K562 (cell line): Measurements from ENCODE around the gene EPHB1. TPM values are rescaled to one million over a fixed set of nuclear protein-coding genes. Genes with fewer than 3 reads are reported as not detected.

Experiments
- ATAC-seq: fragments of 200-7000 bp; cut with Tn5 transposase; 3 replicates; pipeline ENCODE4 v1.9.1; 2020; ENCODE audit warnings: moderate library complexity
- BruUV-seq: library from RNA; stranded (reverse); fragments of 400-500 nt; replicated peaks from 2 replicates; lab custom pipeline; 2021; lab: Mats Ljungman, UMichigan
- CTCF ChIA-PET: fragments of 300-600 bp; formaldehyde crosslinking; extraction: SDS; loops from one replicate; lab custom pipeline; 2021; ENCODE audit warnings: low intra/inter-chr PET ratio; lab: Yijun Ruan, JAX
- POLR2A ChIA-PET: fragments of 300-600, 350-650 bp; sonication (Branson Sonifier 250); formaldehyde crosslinking; extraction: SDS; loops from one replicate; lab custom pipeline; 2021; ENCODE audit warnings: antibody characterized with exemption, inconsistent platforms; lab: Yijun Ruan, JAX
- DNase-seq, 4 experiments: peaks; one replicate each; pipeline versions ENCODE4 v3.0.0 to v3.0.0-alpha.2; 2011 to 2018; ENCODE audit warnings: low spot score in 3 of 4, mixed read lengths in 3 of 4; ENCODE audit errors: extremely low read depth in 1 of 4
- FAIRE-seq: peaks from 2 replicates; lab custom pipeline; 2011; peaks lifted over from hg19 to GRCh38; lab: Jason Lieb, UNC
- H2AFZ ChIP-seq: 2 replicates; pipeline ENCODE4 v1.6.0; 2011; ENCODE audit warnings: low read depth, low read length, control low read depth, inconsistent platforms
- H3K27ac ChIP-seq: fragments of 200-600 bp; 3 replicates; pipeline ENCODE4 v1.8.0; 2011; ENCODE audit warnings: low read depth, mild to moderate bottlenecking, control low read depth, inconsistent platforms, low read length, moderate library complexity, mixed read lengths; ENCODE audit errors: extremely low read depth
- H3K27me3 ChIP-seq, 2 experiments: fragments of 300-600 bp in 1 of 2; 2 replicates in 1 of 2; 3 replicates in 1 of 2; pipeline versions ENCODE4 v1.6.0 to v1.8.0; 2011; ENCODE audit warnings: inconsistent platforms in 2 of 2, low read length in 2 of 2, mild to moderate bottlenecking in 1 of 2, mixed read lengths in 1 of 2, moderate library complexity in 1 of 2; ENCODE audit not compliant: control insufficient read depth in 2 of 2, insufficient read depth in 2 of 2
- H3K36me3 ChIP-seq: fragments of 300-600 bp; 3 replicates; pipeline ENCODE4 v1.8.0; 2011; ENCODE audit warnings: mild to moderate bottlenecking, low read length, inconsistent platforms; ENCODE audit not compliant: control insufficient read depth, insufficient read depth
- H3K4me1 ChIP-seq, 2 experiments: fragments of 200-600 bp in 1 of 2; replicated peaks in 1 of 2; 2 replicates in 1 of 2; 3 replicates in 1 of 2; pipeline versions ENCODE4 v1.5.1 to v1.8.0; 2011; ENCODE audit warnings: inconsistent platforms in 2 of 2, low read length in 2 of 2, mild to moderate bottlenecking in 1 of 2, mixed read lengths in 1 of 2, moderate library complexity in 1 of 2; ENCODE audit not compliant: control insufficient read depth in 2 of 2, insufficient read depth in 2 of 2
- H3K4me2 ChIP-seq: 2 replicates; pipeline ENCODE4 v1.6.1; 2011; ENCODE audit warnings: low read length, control low read depth, inconsistent platforms, mixed read lengths; ENCODE audit not compliant: insufficient read depth
- H3K4me3 ChIP-seq: fragments of 200-600 bp; sonication (generic), shearing (Covaris generic); 2 replicates; pipeline ENCODE4 v1.5.1; 2016; ENCODE audit warnings: control low read depth, inconsistent platforms
- H3K79me2 ChIP-seq: fragments of 200-600 bp; 3 replicates; pipeline ENCODE4 v1.8.0; 2011; ENCODE audit warnings: low read length, inconsistent platforms; ENCODE audit not compliant: control insufficient read depth, insufficient read depth
- H3K9ac ChIP-seq, 2 experiments: 2 replicates each; pipeline versions ENCODE4 v1.6.0 to v1.6.1; 2011; ENCODE audit warnings: low read depth in 2 of 2, low read length in 2 of 2, control low read depth in 1 of 2, inconsistent platforms in 1 of 2, mild to moderate bottlenecking in 1 of 2, mixed read lengths in 1 of 2; ENCODE audit not compliant: insufficient read depth in 1 of 2
- H3K9me1 ChIP-seq: one replicate; pipeline ENCODE4 v1.6.0; 2011; ENCODE audit warnings: inconsistent platforms, mild to moderate bottlenecking, low read length, moderate library complexity; ENCODE audit not compliant: control insufficient read depth, insufficient read depth
- H3K9me3 ChIP-seq: replicated peaks from 2 replicates; pipeline ENCODE4 v1.5.1; 2011; ENCODE audit warnings: low read depth, low read length, inconsistent platforms; ENCODE audit not compliant: control insufficient read depth, insufficient read depth
- H4K20me1 ChIP-seq: replicated peaks from 2 replicates; pipeline ENCODE4 v1.6.1; 2011; ENCODE audit warnings: low read length, inconsistent platforms, mixed read lengths; ENCODE audit not compliant: control insufficient read depth, insufficient read depth
- IRF2 ChIP-seq: sonication (generic); formaldehyde crosslinking; IDR thresholded peaks from 2 replicates; pipeline ENCODE4 v1.8.1; 2022; ENCODE audit warnings: mild to moderate bottlenecking, missing genetic modification reagents
- NFIC ChIP-seq: fragments of 450-650 bp; IDR thresholded peaks from 2 replicates; pipeline ENCODE4 v1.6.1; 2017; ENCODE audit warnings: mild to moderate bottlenecking, inconsistent platforms
- YBX1 ChIP-seq: fragments of 450-650 bp; IDR thresholded peaks from 2 replicates; pipeline ENCODE4 v1.7.1; 2016; ENCODE audit warnings: mild to moderate bottlenecking
- ZNF23 ChIP-seq: fragments of 250-450 bp; sonication (Bioruptor Pico); IDR thresholded peaks from 2 replicates; pipeline ENCODE4 v1.4.0; 2020; ENCODE audit warnings: mild to moderate bottlenecking
- ZNF436 ChIP-seq: fragments of 250-450, 450-650 bp; sonication (Bioruptor Pico); formaldehyde crosslinking; IDR thresholded peaks from 2 replicates; pipeline ENCODE4 v1.7.0; 2020; ENCODE audit warnings: mild to moderate bottlenecking
- WGBS: fragments of 100-300 bp; shearing (Covaris generic); methylation state at CpG from one replicate; pipeline ENCODE4 v1.1.6; 2016; ENCODE audit warnings: low coverage, mixed read lengths; ENCODE audit not compliant: insufficient coverage; ENCODE audit errors: missing lambda C conversion rate; 5-methylcytosine and 5-hydroxymethylcytosine counted together
- in situ Hi-C: fragments of 300-500 bp; cut with MboI; formaldehyde crosslinking; loops from 4 replicates; pipeline ENCODE4 v1.15.0; 2018; ENCODE audit warnings: inconsistent platforms, mixed read lengths
- intact Hi-C: fragments of 100-400 bp; cut with micrococcal nuclease; formaldehyde crosslinking; loops from 2 replicates; pipeline ENCODE4 v1.14.2; 2022
- polyA plus RNA-seq, 8 experiments: library from polyadenylated mRNA; depleted of rRNA in 4 of 8; stranded (reverse) in 5 of 8; unstranded in 3 of 8; fragments of >200 nt; fragmentation: Nextera tagmentation in 2 of 8; fragmentation: Illumina TruSeq in 1 of 8; extraction: Ambion mirVana in 2 of 8; extraction: Trizol in 1 of 8; gene quantifications; 2 replicates each; pipeline versions ENCODE4 v1.2.1 to v1.2.3, GENCODE V29; 2011 to 2014; ENCODE audit warnings: inconsistent platforms in 1 of 8, missing spikeins in 1 of 8
- total RNA-seq, 7 experiments: library from RNA; depleted of rRNA in 6 of 7; stranded (reverse); fragments of >200 nt in 6 of 7; fragmentation: Illumina TruSeq in 2 of 7; extraction: Trizol in 2 of 7; gene quantifications; 2 replicates each; pipeline versions ENCODE4 v1.2.1 to v1.2.3, GENCODE V29; 2011 to 2021; ENCODE audit warnings: low replicate concordance in 1 of 7
- TF ChIP-seq, protein P1 (sequence below): fragments of 200-800 bp; sonication (Bioruptor generic); IDR thresholded peaks from 2 replicates; pipeline ENCODE4 v1.6.1; 2016; ENCODE audit warnings: missing genetic modification characterization, missing compliant biosample characterization
- TF ChIP-seq, protein P2 (sequence below): fragments of 250-450 bp; sonication (Bioruptor Pico); IDR thresholded peaks from 2 replicates; pipeline ENCODE4 v1.4.0; 2020; ENCODE audit warnings: mild to moderate bottlenecking, moderate library complexity, borderline replicate concordance

The EPHB1 gene
- total and polyA plus RNA-seq, 9 of the 15 experiments (the other 6 are each of a cell fraction or from before 2014, with no cell fraction given), result 0.29 TPM; not detected in 8

DNA sequence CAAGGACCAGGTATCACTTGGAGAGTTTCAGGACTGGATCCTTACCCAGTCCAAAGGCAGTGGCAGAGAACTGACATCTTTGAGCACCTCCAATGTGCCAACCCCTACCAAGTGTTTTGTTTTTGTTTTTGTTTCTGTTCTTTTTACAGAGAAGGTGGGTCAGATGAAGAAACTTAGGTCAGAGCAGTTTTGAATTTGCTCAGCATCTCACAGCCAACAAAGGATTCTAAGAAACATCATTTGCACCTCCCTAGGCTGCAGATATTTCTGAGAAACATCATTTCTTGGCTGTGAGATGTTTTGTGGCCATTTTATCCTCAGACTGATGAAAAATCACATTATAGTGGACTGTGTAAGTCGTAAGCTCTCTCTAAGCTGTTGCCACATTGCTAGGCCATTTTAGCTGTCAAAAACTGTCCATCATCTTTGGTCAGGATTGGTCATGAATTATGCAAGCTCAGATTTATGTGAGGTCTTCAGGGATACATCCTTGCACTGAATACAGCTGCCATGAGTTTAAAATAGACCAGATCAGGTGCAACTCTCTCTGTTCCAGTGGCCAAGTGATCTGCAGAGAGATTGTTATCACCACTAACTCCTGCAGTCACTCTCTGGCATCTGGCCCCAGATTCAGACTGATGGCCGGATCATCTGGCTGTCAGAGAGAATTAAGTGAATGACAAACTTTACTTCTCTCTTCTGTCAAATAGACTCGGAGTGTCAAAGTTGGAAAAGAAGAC is 341.5 kb downstream of the EPHB1 start:
- ATAC-seq (no peak), DNase-seq (no peak), FAIRE-seq (no peak)
- Histone ChIP-seq H3K36me3 (no peaks in the 10 kb centered on the region), H4K20me1 (no peaks in the 10 kb centered on the region; the same call in 1 of the 2 replicates), H3K27ac (no peak overlapping the region), H3K9ac (no peak overlapping the region), H3K4me2 (no peak overlapping the region), H2AFZ (no peak overlapping the region), H3K79me2 (no peaks in the 10 kb centered on the region), H3K4me3 (no peak overlapping the region), H3K4me1 (no peaks in the 10 kb centered on the region), H3K9me3 (no peaks in the 10 kb centered on the region), H3K9me1 (no peaks in the 10 kb centered on the region), H3K27me3 (peaks cover 0 to 8% of the 10 kb centered on the region in 2 experiments; a peak in 2 of 5 replicates)
- intact Hi-C loops, result no loop called here
- BruUV-seq, result no TSS peak
- no peak for TF ChIP-seq IRF2 (CRISPR knock-in tag)
- TF ChIP-seq, protein P1, sequence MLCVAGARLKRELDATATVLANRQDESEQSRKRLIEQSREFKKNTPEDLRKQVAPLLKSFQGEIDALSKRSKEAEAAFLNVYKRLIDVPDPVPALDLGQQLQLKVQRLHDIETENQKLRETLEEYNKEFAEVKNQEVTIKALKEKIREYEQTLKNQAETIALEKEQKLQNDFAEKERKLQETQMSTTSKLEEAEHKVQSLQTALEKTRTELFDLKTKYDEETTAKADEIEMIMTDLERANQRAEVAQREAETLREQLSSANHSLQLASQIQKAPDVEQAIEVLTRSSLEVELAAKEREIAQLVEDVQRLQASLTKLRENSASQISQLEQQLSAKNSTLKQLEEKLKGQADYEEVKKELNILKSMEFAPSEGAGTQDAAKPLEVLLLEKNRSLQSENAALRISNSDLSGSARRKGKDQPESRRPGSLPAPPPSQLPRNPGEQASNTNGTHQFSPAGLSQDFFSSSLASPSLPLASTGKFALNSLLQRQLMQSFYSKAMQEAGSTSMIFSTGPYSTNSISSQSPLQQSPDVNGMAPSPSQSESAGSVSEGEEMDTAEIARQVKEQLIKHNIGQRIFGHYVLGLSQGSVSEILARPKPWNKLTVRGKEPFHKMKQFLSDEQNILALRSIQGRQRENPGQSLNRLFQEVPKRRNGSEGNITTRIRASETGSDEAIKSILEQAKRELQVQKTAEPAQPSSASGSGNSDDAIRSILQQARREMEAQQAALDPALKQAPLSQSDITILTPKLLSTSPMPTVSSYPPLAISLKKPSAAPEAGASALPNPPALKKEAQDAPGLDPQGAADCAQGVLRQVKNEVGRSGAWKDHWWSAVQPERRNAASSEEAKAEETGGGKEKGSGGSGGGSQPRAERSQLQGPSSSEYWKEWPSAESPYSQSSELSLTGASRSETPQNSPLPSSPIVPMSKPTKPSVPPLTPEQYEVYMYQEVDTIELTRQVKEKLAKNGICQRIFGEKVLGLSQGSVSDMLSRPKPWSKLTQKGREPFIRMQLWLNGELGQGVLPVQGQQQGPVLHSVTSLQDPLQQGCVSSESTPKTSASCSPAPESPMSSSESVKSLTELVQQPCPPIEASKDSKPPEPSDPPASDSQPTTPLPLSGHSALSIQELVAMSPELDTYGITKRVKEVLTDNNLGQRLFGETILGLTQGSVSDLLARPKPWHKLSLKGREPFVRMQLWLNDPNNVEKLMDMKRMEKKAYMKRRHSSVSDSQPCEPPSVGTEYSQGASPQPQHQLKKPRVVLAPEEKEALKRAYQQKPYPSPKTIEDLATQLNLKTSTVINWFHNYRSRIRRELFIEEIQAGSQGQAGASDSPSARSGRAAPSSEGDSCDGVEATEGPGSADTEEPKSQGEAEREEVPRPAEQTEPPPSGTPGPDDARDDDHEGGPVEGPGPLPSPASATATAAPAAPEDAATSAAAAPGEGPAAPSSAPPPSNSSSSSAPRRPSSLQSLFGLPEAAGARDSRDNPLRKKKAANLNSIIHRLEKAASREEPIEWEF (CRISPR knock-in tag), result no peak
- TF ChIP-seq NFIC, result no peak
- no peak for TF ChIP-seq YBX1
- TF ChIP-seq, protein P2, sequence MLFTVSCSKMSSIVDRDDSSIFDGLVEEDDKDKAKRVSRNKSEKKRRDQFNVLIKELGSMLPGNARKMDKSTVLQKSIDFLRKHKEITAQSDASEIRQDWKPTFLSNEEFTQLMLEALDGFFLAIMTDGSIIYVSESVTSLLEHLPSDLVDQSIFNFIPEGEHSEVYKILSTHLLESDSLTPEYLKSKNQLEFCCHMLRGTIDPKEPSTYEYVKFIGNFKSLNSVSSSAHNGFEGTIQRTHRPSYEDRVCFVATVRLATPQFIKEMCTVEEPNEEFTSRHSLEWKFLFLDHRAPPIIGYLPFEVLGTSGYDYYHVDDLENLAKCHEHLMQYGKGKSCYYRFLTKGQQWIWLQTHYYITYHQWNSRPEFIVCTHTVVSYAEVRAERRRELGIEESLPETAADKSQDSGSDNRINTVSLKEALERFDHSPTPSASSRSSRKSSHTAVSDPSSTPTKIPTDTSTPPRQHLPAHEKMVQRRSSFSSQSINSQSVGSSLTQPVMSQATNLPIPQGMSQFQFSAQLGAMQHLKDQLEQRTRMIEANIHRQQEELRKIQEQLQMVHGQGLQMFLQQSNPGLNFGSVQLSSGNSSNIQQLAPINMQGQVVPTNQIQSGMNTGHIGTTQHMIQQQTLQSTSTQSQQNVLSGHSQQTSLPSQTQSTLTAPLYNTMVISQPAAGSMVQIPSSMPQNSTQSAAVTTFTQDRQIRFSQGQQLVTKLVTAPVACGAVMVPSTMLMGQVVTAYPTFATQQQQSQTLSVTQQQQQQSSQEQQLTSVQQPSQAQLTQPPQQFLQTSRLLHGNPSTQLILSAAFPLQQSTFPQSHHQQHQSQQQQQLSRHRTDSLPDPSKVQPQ (CRISPR knock-in tag), result no peak
- TF ChIP-seq ZNF436, result no peak
- no peak for TF ChIP-seq ZNF23 (CRISPR knock-in tag)
- in situ Hi-C loops, result loop anchor here (10.0 kb wide), 1 partner anchor 1888 kb away; no protein-coding TSS in a partner anchor
- CTCF ChIA-PET, result no interaction called here
- WGBS, result 0% methylated on average over 3 of the region's 3 CpGs
- POLR2A ChIA-PET, result no interaction called here
